Measurements from ENCODE around the gene IL17RB.

GRCh38 chr3:53798144-53798543, 48.2 kb upstream of the IL17RB start:
- TF ChIP-seq CTCF (IDR thresholded peaks at IDR 0.05) (no peak), POLR2A (IDR thresholded peaks at IDR 0.05) (no peak), EP300 (IDR thresholded peaks at IDR 0.05) (no peak)

All from ovary (tissue), 3 donors.